Measurements from ENCODE around the gene SIX2.

SIX2 gene

DNA sequence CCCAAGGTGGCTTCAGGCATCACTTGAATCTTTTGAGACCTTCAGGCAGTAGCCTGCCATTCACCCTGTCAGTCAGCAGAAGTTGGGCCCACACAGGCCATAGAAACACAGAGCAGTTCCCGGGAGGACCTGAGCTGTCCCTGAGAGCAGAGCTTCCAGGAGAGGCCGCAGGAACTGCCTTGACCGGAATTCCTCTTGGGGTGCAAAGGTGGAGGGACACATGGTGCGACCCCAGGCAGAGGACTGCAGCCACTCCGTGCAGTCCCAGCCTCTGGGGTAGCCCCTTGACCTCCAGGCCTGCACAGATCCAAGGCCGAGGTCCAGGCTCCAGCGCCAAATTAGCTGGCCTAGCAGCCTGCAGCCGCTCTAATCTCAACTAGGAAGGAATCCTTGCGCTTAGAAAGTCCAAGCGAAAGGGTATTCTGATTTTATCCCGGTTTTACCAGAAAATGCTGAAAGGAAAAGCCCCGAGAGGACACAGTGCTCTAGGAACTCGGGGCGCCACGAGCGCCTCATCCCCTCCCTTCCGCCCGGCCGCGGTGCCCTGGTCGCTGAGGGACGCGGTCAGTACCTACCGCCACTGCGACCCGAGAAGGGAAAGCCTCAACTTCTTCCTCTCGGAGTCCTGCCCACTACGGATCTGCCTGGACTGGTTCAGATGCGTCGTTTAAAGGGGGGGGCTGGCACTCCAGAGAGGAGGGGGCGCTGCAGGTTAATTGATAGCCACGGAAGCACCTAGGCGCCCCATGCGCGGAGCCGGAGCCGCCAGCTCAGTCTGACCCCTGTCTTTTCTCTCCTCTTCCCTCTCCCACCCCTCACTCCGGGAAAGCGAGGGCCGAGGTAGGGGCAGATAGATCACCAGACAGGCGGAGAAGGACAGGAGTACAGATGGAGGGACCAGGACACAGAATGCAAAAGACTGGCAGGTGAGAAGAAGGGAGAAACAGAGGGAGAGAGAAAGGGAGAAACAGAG lies 5.4 kb downstream of the SIX2 start:
- no peak overlapping the region for H2AFZ ChIP-seq (ENCODE audit: low read length)
- H3K79me2 ChIP-seq (ENCODE audit: low read length): no peaks in the 10 kb centered on the region
- H3K4me2 ChIP-seq (ENCODE audit: low read depth, low read length): no peak overlapping the region
- H3F3A ChIP-seq (ENCODE audit: insufficient read depth, low read length): no peaks in the 10 kb centered on the region
- H3K9ac ChIP-seq (ENCODE audit: low read length): no peak overlapping the region
- no peak for DNase-seq
- no peaks in the 10 kb centered on the region for H3K36me3 ChIP-seq (replicated peaks; ENCODE audit: insufficient read depth, low read length)
- H3K27ac ChIP-seq (ENCODE audit: low read length): no peak overlapping the region
- H3K9me2 ChIP-seq (replicated peaks; ENCODE audit: insufficient read depth, low read length): no peaks in the 10 kb centered on the region
- no peaks in the 10 kb centered on the region; the same call in 1 of the 2 replicates for H3K27me3 ChIP-seq (replicated peaks; ENCODE audit: insufficient read depth, low read length)
- no peaks in the 10 kb centered on the region for H3K4me1 ChIP-seq (ENCODE audit: low read length)
- no peaks in the 10 kb centered on the region for H4K20me1 ChIP-seq (ENCODE audit: insufficient read depth, low read length)
- H3K9me3 ChIP-seq (replicated peaks; ENCODE audit: insufficient read depth, low read length): no peaks in the 10 kb centered on the region
- H3K4me3 ChIP-seq (ENCODE audit: low read length): no peak overlapping the region
- TF ChIP-seq, protein P1, sequence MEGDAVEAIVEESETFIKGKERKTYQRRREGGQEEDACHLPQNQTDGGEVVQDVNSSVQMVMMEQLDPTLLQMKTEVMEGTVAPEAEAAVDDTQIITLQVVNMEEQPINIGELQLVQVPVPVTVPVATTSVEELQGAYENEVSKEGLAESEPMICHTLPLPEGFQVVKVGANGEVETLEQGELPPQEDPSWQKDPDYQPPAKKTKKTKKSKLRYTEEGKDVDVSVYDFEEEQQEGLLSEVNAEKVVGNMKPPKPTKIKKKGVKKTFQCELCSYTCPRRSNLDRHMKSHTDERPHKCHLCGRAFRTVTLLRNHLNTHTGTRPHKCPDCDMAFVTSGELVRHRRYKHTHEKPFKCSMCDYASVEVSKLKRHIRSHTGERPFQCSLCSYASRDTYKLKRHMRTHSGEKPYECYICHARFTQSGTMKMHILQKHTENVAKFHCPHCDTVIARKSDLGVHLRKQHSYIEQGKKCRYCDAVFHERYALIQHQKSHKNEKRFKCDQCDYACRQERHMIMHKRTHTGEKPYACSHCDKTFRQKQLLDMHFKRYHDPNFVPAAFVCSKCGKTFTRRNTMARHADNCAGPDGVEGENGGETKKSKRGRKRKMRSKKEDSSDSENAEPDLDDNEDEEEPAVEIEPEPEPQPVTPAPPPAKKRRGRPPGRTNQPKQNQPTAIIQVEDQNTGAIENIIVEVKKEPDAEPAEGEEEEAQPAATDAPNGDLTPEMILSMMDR (IDR thresholded peaks at IDR 0.05; ENCODE audit: low read length): no peak
- TF ChIP-seq EZH2 (optimal IDR thresholded peaks at IDR 0.05; ENCODE audit: low read depth, low read length) (no peak), EZH2phosphoT487 (IDR thresholded peaks at IDR 0.05; ENCODE audit: low read length) (no peak)

DNA sequence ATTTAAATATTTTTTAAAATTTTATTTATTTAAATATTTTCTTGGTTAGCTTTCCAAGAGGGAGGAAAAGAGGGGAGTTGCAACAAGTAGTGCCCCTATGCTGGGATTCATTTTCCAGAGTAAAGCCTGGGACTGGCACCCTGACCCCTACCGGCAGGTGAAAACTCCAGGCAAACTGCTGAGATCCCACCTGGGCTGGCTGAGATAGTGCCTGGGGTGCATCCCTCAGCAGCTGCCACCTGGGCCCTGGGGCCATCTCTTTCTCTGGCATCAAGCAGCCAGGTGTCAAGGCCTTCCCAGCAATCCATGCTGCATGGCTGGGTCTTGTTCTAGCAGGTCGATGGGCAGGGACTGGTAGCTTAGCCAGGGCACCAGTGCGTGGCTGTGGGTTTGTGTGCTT lies 6.6 kb downstream of the SIX2 start:
- no peaks in the 10 kb centered on the region; the same call in 1 of the 2 replicates for H3K27me3 ChIP-seq (replicated peaks; ENCODE audit: insufficient read depth, low read length)
- no peak for DNase-seq
- TF ChIP-seq EZH2 (optimal IDR thresholded peaks at IDR 0.05; ENCODE audit: low read depth, low read length) (no peak), EZH2phosphoT487 (IDR thresholded peaks at IDR 0.05; ENCODE audit: low read length) (no peak)
- TF ChIP-seq, protein P1 (IDR thresholded peaks at IDR 0.05; ENCODE audit: low read length): no peak

DNA sequence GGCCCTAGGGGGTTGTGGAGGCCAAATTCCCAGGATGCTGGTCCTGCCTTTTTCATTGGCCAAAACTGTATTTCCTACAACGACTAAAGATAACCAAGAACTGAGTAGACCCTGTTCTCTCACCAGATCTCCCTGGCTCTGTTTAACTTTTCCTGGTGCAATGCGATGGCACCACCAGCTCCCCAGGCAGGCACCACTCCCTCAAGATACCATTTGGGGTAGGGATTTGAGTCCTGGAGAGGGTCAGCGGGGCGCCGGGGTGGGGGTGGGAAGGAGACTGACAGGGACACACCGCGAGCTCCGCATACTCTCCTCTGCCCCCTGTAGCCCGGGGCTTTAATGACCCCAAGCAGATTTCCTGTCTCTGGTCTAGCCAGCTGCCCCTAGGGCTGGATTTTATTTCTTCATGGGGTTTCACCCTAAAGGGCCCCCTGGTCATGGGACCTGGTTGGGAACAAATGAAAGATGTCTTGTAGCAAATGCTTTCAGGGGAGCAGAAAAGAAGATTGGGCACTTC lies 7.3 kb downstream of the SIX2 start:
- Histone ChIP-seq H3F3A (ENCODE audit: insufficient read depth, low read length) (no peaks in the 10 kb centered on the region), H3K9me3 (replicated peaks; ENCODE audit: insufficient read depth, low read length) (no peaks in the 10 kb centered on the region), H3K4me1 (ENCODE audit: low read length) (no peaks in the 10 kb centered on the region), H3K27ac (ENCODE audit: low read length) (no peak overlapping the region), H3K4me2 (ENCODE audit: low read depth, low read length) (no peak overlapping the region), H3K36me3 (replicated peaks; ENCODE audit: insufficient read depth, low read length) (no peaks in the 10 kb centered on the region), H3K9me2 (replicated peaks; ENCODE audit: insufficient read depth, low read length) (no peaks in the 10 kb centered on the region), H2AFZ (ENCODE audit: low read length) (no peak overlapping the region), H4K20me1 (ENCODE audit: insufficient read depth, low read length) (no peaks in the 10 kb centered on the region), H3K9ac (ENCODE audit: low read length) (no peak overlapping the region), H3K4me3 (ENCODE audit: low read length) (no peak overlapping the region), H3K27me3 (replicated peaks; ENCODE audit: insufficient read depth, low read length) (no peaks in the 10 kb centered on the region; the same call in 1 of the 2 replicates), H3K79me2 (ENCODE audit: low read length) (no peaks in the 10 kb centered on the region)
- no peak for DNase-seq
- TF ChIP-seq, protein P1 (IDR thresholded peaks at IDR 0.05; ENCODE audit: low read length): no peak
- TF ChIP-seq EZH2phosphoT487 (IDR thresholded peaks at IDR 0.05; ENCODE audit: low read length) (no peak), EZH2 (optimal IDR thresholded peaks at IDR 0.05; ENCODE audit: low read depth, low read length) (no peak)

More for the DNA sequence above, 6.6 kb downstream of the SIX2 start:
- no peaks in the 10 kb centered on the region for H3K9me2 ChIP-seq (replicated peaks; ENCODE audit: insufficient read depth, low read length)
- no peaks in the 10 kb centered on the region for H3K4me1 ChIP-seq (ENCODE audit: low read length)
- no peaks in the 10 kb centered on the region for H3F3A ChIP-seq (ENCODE audit: insufficient read depth, low read length)
- H3K9me3 ChIP-seq (replicated peaks; ENCODE audit: insufficient read depth, low read length): no peaks in the 10 kb centered on the region
- H3K27ac ChIP-seq (ENCODE audit: low read length): no peak overlapping the region
- no peaks in the 10 kb centered on the region for H4K20me1 ChIP-seq (ENCODE audit: insufficient read depth, low read length)
- no peak overlapping the region for H2AFZ ChIP-seq (ENCODE audit: low read length)
- H3K4me2 ChIP-seq (ENCODE audit: low read depth, low read length): no peak overlapping the region
- H3K79me2 ChIP-seq (ENCODE audit: low read length): no peaks in the 10 kb centered on the region
- no peak overlapping the region for H3K4me3 ChIP-seq (ENCODE audit: low read length)
- no peak overlapping the region for H3K9ac ChIP-seq (ENCODE audit: low read length)
- H3K36me3 ChIP-seq (replicated peaks; ENCODE audit: insufficient read depth, low read length): no peaks in the 10 kb centered on the region

All from MM.1S (cell line).